KMS-11 (cell line): ENCODE data around the gene EPAS1.

Experiments used
- H2AFZ ChIP-seq: fragments of 200-600 bp; sonication (generic); 2 replicates; pipeline ENCODE4 v1.6.1; 2016; ENCODE audit warnings: antibody characterized with exemption, mixed run types, low read depth
- H3K27ac ChIP-seq: fragments of 200-600 bp; sonication (generic); 2 replicates; pipeline ENCODE4 v1.6.1; 2016; ENCODE audit warnings: mild to moderate bottlenecking, mixed run types
- H3K27me3 ChIP-seq: fragments of 200-600 bp; sonication (generic); 2 replicates; pipeline ENCODE4 v1.6.1; 2017; ENCODE audit warnings: mild to moderate bottlenecking, low read depth, mixed run types, moderate library complexity; ENCODE audit not compliant: insufficient read depth
- H3K36me3 ChIP-seq: fragments of 200-600 bp; sonication (generic); 2 replicates; pipeline ENCODE4 v1.6.1; 2017; ENCODE audit warnings: mild to moderate bottlenecking, mixed run types; ENCODE audit not compliant: insufficient read depth
- H3K4me1 ChIP-seq: fragments of 200-600 bp; sonication (generic); 2 replicates; pipeline ENCODE4 v1.6.1; 2016; ENCODE audit warnings: mild to moderate bottlenecking, low read depth, mixed run types; ENCODE audit not compliant: poor library complexity, severe bottlenecking
- H3K4me2 ChIP-seq: fragments of 200-600 bp; sonication (generic); 2 replicates; pipeline ENCODE4 v1.7.0; 2016; ENCODE audit warnings: mild to moderate bottlenecking, mixed run types
- H3K4me3 ChIP-seq: fragments of 200-600 bp; sonication (generic); IDR thresholded peaks from 2 replicates; pipeline ENCODE4 v1.6.1; 2017; ENCODE audit warnings: low read depth, low read length, mixed read lengths; ENCODE audit not compliant: insufficient read depth
- H3K79me2 ChIP-seq: fragments of 200-600 bp; sonication (generic); 2 replicates; pipeline ENCODE4 v1.6.1; 2016; ENCODE audit warnings: low read depth, mixed run types; ENCODE audit not compliant: insufficient read depth
- H3K9ac ChIP-seq: fragments of 200-600 bp; sonication (generic); 2 replicates; pipeline ENCODE4 v1.6.1; 2016; ENCODE audit warnings: mild to moderate bottlenecking, mixed run types
- H4K20me1 ChIP-seq: fragments of 200-600 bp; sonication (generic); 2 replicates; pipeline ENCODE4 v1.6.1; 2016; ENCODE audit warnings: mild to moderate bottlenecking, mixed run types; ENCODE audit not compliant: insufficient read depth
- TF ChIP-seq, protein P1 (sequence below): fragments of 200-600 bp; sonication (generic); conservative IDR thresholded peaks from 2 replicates; pipeline ENCODE4 v1.6.1; 2017; ENCODE audit warnings: low read depth, mild to moderate bottlenecking, antibody characterized with exemption, low read length, moderate library complexity, mixed read lengths

EPAS1 gene

GRCh38 chr2:46375566-46376125, 78.4 kb downstream of the EPAS1 start:
- Histone ChIP-seq H3K27ac (no peak overlapping the region), H3K36me3 (no peaks in the 10 kb centered on the region), H4K20me1 (no peaks in the 10 kb centered on the region), H3K4me2 (no peak overlapping the region), H3K27me3 (no peaks in the 10 kb centered on the region), H3K4me1 (no peaks in the 10 kb centered on the region), H3K4me3 (no peak overlapping the region), H2AFZ (no peak overlapping the region), H3K79me2 (no peaks in the 10 kb centered on the region), H3K9ac (no peak overlapping the region)
- TF ChIP-seq, protein P1, sequence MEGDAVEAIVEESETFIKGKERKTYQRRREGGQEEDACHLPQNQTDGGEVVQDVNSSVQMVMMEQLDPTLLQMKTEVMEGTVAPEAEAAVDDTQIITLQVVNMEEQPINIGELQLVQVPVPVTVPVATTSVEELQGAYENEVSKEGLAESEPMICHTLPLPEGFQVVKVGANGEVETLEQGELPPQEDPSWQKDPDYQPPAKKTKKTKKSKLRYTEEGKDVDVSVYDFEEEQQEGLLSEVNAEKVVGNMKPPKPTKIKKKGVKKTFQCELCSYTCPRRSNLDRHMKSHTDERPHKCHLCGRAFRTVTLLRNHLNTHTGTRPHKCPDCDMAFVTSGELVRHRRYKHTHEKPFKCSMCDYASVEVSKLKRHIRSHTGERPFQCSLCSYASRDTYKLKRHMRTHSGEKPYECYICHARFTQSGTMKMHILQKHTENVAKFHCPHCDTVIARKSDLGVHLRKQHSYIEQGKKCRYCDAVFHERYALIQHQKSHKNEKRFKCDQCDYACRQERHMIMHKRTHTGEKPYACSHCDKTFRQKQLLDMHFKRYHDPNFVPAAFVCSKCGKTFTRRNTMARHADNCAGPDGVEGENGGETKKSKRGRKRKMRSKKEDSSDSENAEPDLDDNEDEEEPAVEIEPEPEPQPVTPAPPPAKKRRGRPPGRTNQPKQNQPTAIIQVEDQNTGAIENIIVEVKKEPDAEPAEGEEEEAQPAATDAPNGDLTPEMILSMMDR = no peak

- H3K4me2 ChIP-seq = no peak overlapping the region
- H3K27me3 ChIP-seq = no peaks in the 10 kb centered on the region
- H3K4me3 ChIP-seq = no peak overlapping the region
- no peaks in the 10 kb centered on the region for H3K79me2 ChIP-seq
- no peaks in the 10 kb centered on the region for H4K20me1 ChIP-seq
- TF ChIP-seq, protein P1 = no peak
- H2AFZ ChIP-seq = no peak overlapping the region
- no peaks in the 10 kb centered on the region for H3K4me1 ChIP-seq
- H3K9ac ChIP-seq = no peak overlapping the region
- no peaks in the 10 kb centered on the region for H3K36me3 ChIP-seq
- no peak overlapping the region for H3K27ac ChIP-seq
Measured at GRCh38 chr2:46376586-46376985, 79.4 kb downstream of the EPAS1 start.

GRCh38 chr2:46377101-46377581, 79.9 kb downstream of the EPAS1 start:
- H3K4me3 ChIP-seq = no peak overlapping the region
- H3K9ac ChIP-seq = no peak overlapping the region
- no peaks in the 10 kb centered on the region for H3K36me3 ChIP-seq
- H3K27me3 ChIP-seq = no peaks in the 10 kb centered on the region
- H3K27ac ChIP-seq = no peak overlapping the region
- no peak overlapping the region for H3K4me2 ChIP-seq
- no peaks in the 10 kb centered on the region for H4K20me1 ChIP-seq
- H3K79me2 ChIP-seq = no peaks in the 10 kb centered on the region
- no peak overlapping the region for H2AFZ ChIP-seq
- TF ChIP-seq, protein P1 = no peak
- no peaks in the 10 kb centered on the region for H3K4me1 ChIP-seq

DNA sequence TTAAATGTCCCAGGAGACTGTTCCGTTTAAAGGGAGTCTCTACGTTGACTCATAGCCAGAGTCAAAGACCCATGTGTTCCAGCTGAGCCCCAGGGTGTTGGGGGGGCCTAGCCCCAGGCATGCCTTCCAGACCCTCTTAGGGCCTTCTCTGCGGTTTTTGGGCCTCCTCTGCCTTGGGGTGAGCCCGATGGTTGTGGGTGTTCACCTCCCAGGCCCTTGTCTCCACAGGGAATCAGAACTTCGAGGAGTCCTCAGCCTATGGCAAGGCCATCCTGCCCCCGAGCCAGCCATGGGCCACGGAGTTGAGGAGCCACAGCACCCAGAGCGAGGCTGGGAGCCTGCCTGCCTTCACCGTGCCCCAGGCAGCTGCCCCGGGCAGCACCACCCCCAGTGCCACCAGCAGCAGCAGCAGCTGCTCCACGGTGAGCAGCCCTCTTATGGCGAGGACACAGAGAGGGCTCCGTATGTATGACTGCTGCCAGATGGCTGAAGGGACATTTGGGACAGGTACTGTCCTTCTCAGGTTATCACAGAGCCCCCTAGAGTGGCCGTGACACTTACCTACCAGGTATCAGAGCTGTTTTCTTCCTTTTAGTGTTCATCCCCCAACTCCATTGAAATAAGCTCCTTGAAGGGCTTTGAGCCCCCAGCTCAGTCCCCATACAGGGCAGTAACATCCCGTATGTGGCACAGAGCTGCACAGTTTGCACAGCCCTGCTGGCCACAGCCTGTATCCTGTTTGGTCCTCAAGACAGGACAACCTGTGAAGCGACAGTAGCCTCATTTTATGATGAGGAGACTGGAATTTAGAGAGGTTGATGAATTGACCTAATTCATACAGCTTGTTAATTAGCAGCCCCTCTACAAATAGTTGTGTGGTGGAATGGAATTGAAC, 80.7 kb downstream of the EPAS1 start:
- Histone ChIP-seq H3K27ac (no peak overlapping the region), H3K4me1 (no peaks in the 10 kb centered on the region), H3K27me3 (no peaks in the 10 kb centered on the region), H3K4me2 (no peak overlapping the region), H3K79me2 (no peaks in the 10 kb centered on the region), H3K9ac (no peak overlapping the region), H3K4me3 (no peak overlapping the region), H4K20me1 (no peaks in the 10 kb centered on the region), H3K36me3 (no peaks in the 10 kb centered on the region), H2AFZ (no peak overlapping the region)
- TF ChIP-seq, protein P1 = no peak
